ENCODE data around the gene ERG.

The ERG gene

GRCh38 chr21:38498057-38498833, at the start of gene ERG:
TSS of gene ERG (minus strand) at chr21:38498477. CDS start at chr21:38498380, 97 bp downstream.
- DNase-seq, result no peak
- TF ChIP-seq POLR2A (IDR thresholded peaks at IDR 0.05; ENCODE audit: low read length), result no peak
- TF ChIP-seq GATA1 (IDR thresholded peaks at IDR 0.05; ENCODE audit: low read depth, low read length), result no peak

GRCh38 chr21:38544661-38545060, 46.4 kb upstream of the ERG start:
- no peak for TF ChIP-seq GATA1 (IDR thresholded peaks at IDR 0.05; ENCODE audit: low read depth, low read length)
- no peak for TF ChIP-seq POLR2A (IDR thresholded peaks at IDR 0.05; ENCODE audit: low read length)

GRCh38 chr21:38542263-38542662, 44.0 kb upstream of the ERG start:
- DNase-seq, result no peak
- TF ChIP-seq GATA1 (IDR thresholded peaks at IDR 0.05; ENCODE audit: low read depth, low read length), result no peak
- no peak for TF ChIP-seq POLR2A (IDR thresholded peaks at IDR 0.05; ENCODE audit: low read length)

More at GRCh38 chr21:38544661-38545060, 46.4 kb upstream of the ERG start:
- no peak for DNase-seq

GRCh38 chr21:38538353-38538752, 40.1 kb upstream of the ERG start:
- no peak for TF ChIP-seq GATA1 (IDR thresholded peaks at IDR 0.05; ENCODE audit: low read depth, low read length)
- no peak for TF ChIP-seq POLR2A (IDR thresholded peaks at IDR 0.05; ENCODE audit: low read length)
- DNase-seq, result no peak

- TF ChIP-seq GATA1 (IDR thresholded peaks at IDR 0.05; ENCODE audit: low read depth, low read length) (no peak), POLR2A (IDR thresholded peaks at IDR 0.05; ENCODE audit: low read length) (no peak)
- DNase-seq, result no peak
These were observed 36.3 kb upstream of the ERG start for GRCh38 chr21:38534591-38534990.

GRCh38 chr21:38533887-38534286, 35.6 kb upstream of the ERG start:
- TF ChIP-seq POLR2A (IDR thresholded peaks at IDR 0.05; ENCODE audit: low read length), result no peak
- no peak for TF ChIP-seq GATA1 (IDR thresholded peaks at IDR 0.05; ENCODE audit: low read depth, low read length)
- DNase-seq, result no peak

- TF ChIP-seq GATA1 (IDR thresholded peaks at IDR 0.05; ENCODE audit: low read depth, low read length), result no peak
- no peak for TF ChIP-seq POLR2A (IDR thresholded peaks at IDR 0.05; ENCODE audit: low read length)
- no peak for DNase-seq
These were observed 33.3 kb upstream of the ERG start for GRCh38 chr21:38531591-38531990.

- no peak for TF ChIP-seq POLR2A (IDR thresholded peaks at IDR 0.05; ENCODE audit: low read length)
- TF ChIP-seq GATA1 (IDR thresholded peaks at IDR 0.05; ENCODE audit: low read depth, low read length), result no peak
These were observed 32.8 kb upstream of the ERG start for GRCh38 chr21:38531039-38531541.

GRCh38 chr21:38527737-38528136, 29.5 kb upstream of the ERG start:
- TF ChIP-seq GATA1 (IDR thresholded peaks at IDR 0.05; ENCODE audit: low read depth, low read length) (no peak), POLR2A (IDR thresholded peaks at IDR 0.05; ENCODE audit: low read length) (no peak)
- DNase-seq, result no peak

More at GRCh38 chr21:38531039-38531541, 32.8 kb upstream of the ERG start:
- no peak for DNase-seq

GRCh38 chr21:38525454-38525853, 27.2 kb upstream of the ERG start:
- TF ChIP-seq GATA1 (IDR thresholded peaks at IDR 0.05; ENCODE audit: low read depth, low read length), result no peak
- no peak for DNase-seq

- no peak for DNase-seq
- no peak for TF ChIP-seq GATA1 (IDR thresholded peaks at IDR 0.05; ENCODE audit: low read depth, low read length)
These were observed 26.2 kb upstream of the ERG start for GRCh38 chr21:38524168-38525153.

- TF ChIP-seq GATA1 (IDR thresholded peaks at IDR 0.05; ENCODE audit: low read depth, low read length) (no peak), POLR2A (IDR thresholded peaks at IDR 0.05; ENCODE audit: low read length) (no peak)
- DNase-seq, result no peak
These were observed 22.2 kb upstream of the ERG start for GRCh38 chr21:38520511-38520910.

GRCh38 chr21:38511662-38512243, 13.5 kb upstream of the ERG start:
- no peak for TF ChIP-seq POLR2A (IDR thresholded peaks at IDR 0.05; ENCODE audit: low read length)
- TF ChIP-seq GATA1 (IDR thresholded peaks at IDR 0.05; ENCODE audit: low read depth, low read length), result no peak
- DNase-seq, result no peak

GRCh38 chr21:38511198-38511597, 12.9 kb upstream of the ERG start:
- no peak for TF ChIP-seq GATA1 (IDR thresholded peaks at IDR 0.05; ENCODE audit: low read depth, low read length)
- no peak for TF ChIP-seq POLR2A (IDR thresholded peaks at IDR 0.05; ENCODE audit: low read length)
- no peak for DNase-seq
